A673 (cell line): ENCODE data around the gene ARFGEF2. TPM values are rescaled to one million over a fixed set of nuclear protein-coding genes. Genes with fewer than 3 reads are reported as not detected.

Experiments used
- BruUV-seq: library from RNA; stranded (reverse); fragments of 400-500 nt; replicated peaks from 2 replicates; lab custom pipeline; 2021; lab: Mats Ljungman, UMichigan
- CTCF ChIA-PET: fragments of 300-600 bp; sonication (Branson Sonifier 250); formaldehyde crosslinking; loops from one replicate; lab custom pipeline; 2022; ENCODE audit warnings: antibody characterized with exemption; lab: Charles Lee
- POLR2A ChIA-PET: fragments of 300-600 bp; sonication (Branson Sonifier 250); formaldehyde crosslinking; loops from one replicate; lab custom pipeline; 2022; ENCODE audit warnings: antibody characterized with exemption; ENCODE audit not compliant: low non-redundant PET; lab: Charles Lee
- DNase-seq: peaks from one replicate; pipeline ENCODE4 v3.0.0-alpha.2; 2015; ENCODE audit warnings: low spot score
- H3K27ac ChIP-seq: fragments of 200-600 bp; sonication (generic); 2 replicates; pipeline ENCODE4 v1.5.1; 2016; ENCODE audit warnings: mixed run types, low read depth, mild to moderate bottlenecking, mixed read lengths, antibody characterized with exemption, low read length; ENCODE audit not compliant: poor library complexity, severe bottlenecking
- H3K27me3 ChIP-seq: fragments of 200-600 bp; sonication (generic); replicated peaks from 2 replicates; pipeline ENCODE4 v1.6.1; 2017; ENCODE audit warnings: mixed run types, low read depth, mild to moderate bottlenecking, mixed read lengths, antibody characterized with exemption, low read length; ENCODE audit not compliant: insufficient read depth, poor library complexity
- H3K36me3 ChIP-seq: fragments of 200-600 bp; sonication (generic); 2 replicates; pipeline ENCODE4 v1.6.1; 2016; ENCODE audit warnings: mixed run types, mild to moderate bottlenecking, mixed read lengths, antibody characterized with exemption, low read length; ENCODE audit not compliant: insufficient read depth, poor library complexity, severe bottlenecking
- H3K4me1 ChIP-seq: fragments of 200-600 bp; sonication (generic); 2 replicates; pipeline ENCODE4 v1.6.1; 2017; ENCODE audit warnings: mixed run types, mild to moderate bottlenecking, mixed read lengths, antibody characterized with exemption, low read length; ENCODE audit not compliant: insufficient read depth, poor library complexity, severe bottlenecking
- H3K4me3 ChIP-seq: fragments of 200-600 bp; sonication (generic); 2 replicates; pipeline ENCODE4 v1.5.1; 2016; ENCODE audit warnings: low read depth, mixed run types, mild to moderate bottlenecking, mixed read lengths, low read length; ENCODE audit not compliant: poor library complexity, severe bottlenecking
- H3K9me3 ChIP-seq: fragments of 200-600 bp; sonication (generic); 2 replicates; pipeline ENCODE4 v1.6.1; 2016; ENCODE audit warnings: mixed run types, low read depth, mild to moderate bottlenecking, mixed read lengths, antibody characterized with exemption, low read length; ENCODE audit not compliant: poor library complexity, severe bottlenecking
- EZH2 ChIP-seq: fragments of 200-600 bp; sonication (generic); IDR thresholded peaks from 2 replicates; pipeline ENCODE4 v1.6.1; 2017; ENCODE audit warnings: borderline replicate concordance, low read depth, mild to moderate bottlenecking, mixed read lengths, antibody characterized with exemption, low read length; ENCODE audit not compliant: poor library complexity, severe bottlenecking
- intact Hi-C: fragments of 100-400 bp; cut with micrococcal nuclease; formaldehyde crosslinking; loops from one replicate; pipeline ENCODE4 v1.10.0; 2022; ENCODE audit not compliant: unreplicated experiment
- total RNA-seq: library from RNA; stranded (reverse); gene quantifications from 2 replicates; pipeline ENCODE4 v1.2.3, GENCODE V29; 2021
- TF ChIP-seq, protein P1 (sequence below): fragments of 300-800, 200-600 bp; sonication (generic); conservative IDR thresholded peaks from 2 replicates; pipeline ENCODE4 v1.5.1; 2017; ENCODE audit warnings: low read depth, mild to moderate bottlenecking, antibody characterized with exemption, low read length, moderate library complexity, mixed read lengths

ARFGEF2 gene
- total RNA-seq, 1 experiment from 2014 or later: 26.1 TPM

DNA sequence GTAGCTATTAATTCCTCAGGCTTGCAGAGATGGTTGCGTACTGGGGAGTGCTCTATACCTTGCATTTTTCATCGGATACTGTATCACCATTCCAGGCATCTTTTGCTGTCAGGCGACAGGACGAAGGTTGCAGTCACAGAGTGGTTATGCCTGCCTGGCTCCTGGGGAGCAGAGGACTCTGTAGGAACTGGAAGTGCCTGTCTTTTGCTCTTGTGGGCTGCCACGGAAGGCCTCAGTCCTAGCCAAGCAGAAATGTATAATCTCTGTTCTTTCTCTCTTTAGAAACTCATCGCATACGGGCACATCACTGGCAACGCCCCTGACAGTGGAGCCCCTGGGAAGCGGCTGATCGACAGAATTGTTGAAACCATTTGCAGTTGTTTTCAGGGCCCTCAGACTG, 29.5 kb downstream of the ARFGEF2 start:
- Histone ChIP-seq H3K36me3 (peaks cover 32% of the 10 kb centered on the region), H3K9me3 (no peaks in the 10 kb centered on the region), H3K27me3 (no peaks in the 10 kb centered on the region), H3K4me3 (no peak overlapping the region), H3K4me1 (no peaks in the 10 kb centered on the region), H3K27ac (no peak overlapping the region)
- no TSS peak for BruUV-seq
- ChIA-PET POLR2A (no interaction called here), CTCF (no interaction called here)
- DNase-seq: no peak
- intact Hi-C loops: no loop called here
- TF ChIP-seq EZH2: no peak
- TF ChIP-seq, protein P1, sequence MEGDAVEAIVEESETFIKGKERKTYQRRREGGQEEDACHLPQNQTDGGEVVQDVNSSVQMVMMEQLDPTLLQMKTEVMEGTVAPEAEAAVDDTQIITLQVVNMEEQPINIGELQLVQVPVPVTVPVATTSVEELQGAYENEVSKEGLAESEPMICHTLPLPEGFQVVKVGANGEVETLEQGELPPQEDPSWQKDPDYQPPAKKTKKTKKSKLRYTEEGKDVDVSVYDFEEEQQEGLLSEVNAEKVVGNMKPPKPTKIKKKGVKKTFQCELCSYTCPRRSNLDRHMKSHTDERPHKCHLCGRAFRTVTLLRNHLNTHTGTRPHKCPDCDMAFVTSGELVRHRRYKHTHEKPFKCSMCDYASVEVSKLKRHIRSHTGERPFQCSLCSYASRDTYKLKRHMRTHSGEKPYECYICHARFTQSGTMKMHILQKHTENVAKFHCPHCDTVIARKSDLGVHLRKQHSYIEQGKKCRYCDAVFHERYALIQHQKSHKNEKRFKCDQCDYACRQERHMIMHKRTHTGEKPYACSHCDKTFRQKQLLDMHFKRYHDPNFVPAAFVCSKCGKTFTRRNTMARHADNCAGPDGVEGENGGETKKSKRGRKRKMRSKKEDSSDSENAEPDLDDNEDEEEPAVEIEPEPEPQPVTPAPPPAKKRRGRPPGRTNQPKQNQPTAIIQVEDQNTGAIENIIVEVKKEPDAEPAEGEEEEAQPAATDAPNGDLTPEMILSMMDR: no peak

DNA sequence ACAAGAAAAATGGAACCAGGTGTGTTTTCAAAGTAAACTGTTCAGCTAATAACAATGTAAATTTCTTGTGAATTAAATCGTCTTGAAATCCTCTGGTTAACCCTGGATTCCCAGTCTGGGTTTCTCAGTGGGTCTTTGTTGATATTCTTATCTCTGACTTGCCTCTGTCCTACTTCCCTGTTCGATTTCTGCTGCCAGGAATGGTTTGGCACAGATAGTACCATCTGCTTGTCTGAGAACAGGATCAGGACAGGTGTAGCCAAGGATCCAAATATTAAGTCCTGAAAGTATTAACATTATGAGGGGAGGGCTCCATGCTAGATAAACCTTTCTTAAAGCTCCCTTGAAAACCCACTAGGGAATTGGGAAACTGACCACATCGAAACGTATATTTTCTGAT, 30.1 kb downstream of the ARFGEF2 start:
- POLR2A ChIA-PET: no interaction called here
- no peak overlapping the region for H3K27ac ChIP-seq
- no peak for DNase-seq
- intact Hi-C loops: no loop called here
- CTCF ChIA-PET: no interaction called here
- no peaks in the 10 kb centered on the region for H3K27me3 ChIP-seq
- BruUV-seq: no TSS peak
- no peaks in the 10 kb centered on the region for H3K9me3 ChIP-seq
- peaks cover 32% of the 10 kb centered on the region for H3K36me3 ChIP-seq
- no peak for TF ChIP-seq EZH2
- TF ChIP-seq, protein P1: no peak
- H3K4me3 ChIP-seq: no peak overlapping the region
- H3K4me1 ChIP-seq: no peaks in the 10 kb centered on the region

DNA sequence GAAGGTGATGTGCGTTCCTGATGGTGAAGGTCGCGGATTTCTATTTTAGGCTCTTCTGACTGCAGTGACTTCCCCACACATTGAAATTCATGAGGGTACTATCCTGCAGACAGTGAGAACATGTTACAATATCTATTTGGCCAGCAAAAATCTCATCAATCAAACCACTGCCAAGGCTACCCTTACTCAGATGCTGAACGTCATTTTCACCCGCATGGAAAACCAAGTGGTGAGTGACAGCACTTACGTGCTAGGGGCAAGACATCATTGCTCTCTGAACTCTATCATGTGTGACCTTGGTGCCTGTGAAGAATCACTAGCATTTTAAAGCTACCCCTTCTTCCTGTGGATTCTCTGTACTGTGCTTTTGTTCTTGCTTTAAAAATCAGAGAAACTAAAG, 31.1 kb downstream of the ARFGEF2 start:
- CTCF ChIA-PET: no interaction called here
- intact Hi-C loops: no loop called here
- Histone ChIP-seq H3K36me3 (peaks cover 32% of the 10 kb centered on the region), H3K9me3 (no peaks in the 10 kb centered on the region), H3K27me3 (no peaks in the 10 kb centered on the region), H3K4me3 (no peak overlapping the region), H3K27ac (no peak overlapping the region), H3K4me1 (no peaks in the 10 kb centered on the region)
- DNase-seq: no peak
- POLR2A ChIA-PET: no interaction called here
- no peak for TF ChIP-seq EZH2
- TF ChIP-seq, protein P1: no peak
- BruUV-seq: no TSS peak
